ENCODE data around the gene SLCO2B1. TPM values are rescaled to one million over a fixed set of nuclear protein-coding genes. Genes with fewer than 3 reads are reported as not detected.
A peak's percentile ranks its signal among the peaks of the same experiment; 100 is the strongest.

Gene SLCO2B1
- total RNA-seq, 1 experiment from 2014 or later = not detected

DNA sequence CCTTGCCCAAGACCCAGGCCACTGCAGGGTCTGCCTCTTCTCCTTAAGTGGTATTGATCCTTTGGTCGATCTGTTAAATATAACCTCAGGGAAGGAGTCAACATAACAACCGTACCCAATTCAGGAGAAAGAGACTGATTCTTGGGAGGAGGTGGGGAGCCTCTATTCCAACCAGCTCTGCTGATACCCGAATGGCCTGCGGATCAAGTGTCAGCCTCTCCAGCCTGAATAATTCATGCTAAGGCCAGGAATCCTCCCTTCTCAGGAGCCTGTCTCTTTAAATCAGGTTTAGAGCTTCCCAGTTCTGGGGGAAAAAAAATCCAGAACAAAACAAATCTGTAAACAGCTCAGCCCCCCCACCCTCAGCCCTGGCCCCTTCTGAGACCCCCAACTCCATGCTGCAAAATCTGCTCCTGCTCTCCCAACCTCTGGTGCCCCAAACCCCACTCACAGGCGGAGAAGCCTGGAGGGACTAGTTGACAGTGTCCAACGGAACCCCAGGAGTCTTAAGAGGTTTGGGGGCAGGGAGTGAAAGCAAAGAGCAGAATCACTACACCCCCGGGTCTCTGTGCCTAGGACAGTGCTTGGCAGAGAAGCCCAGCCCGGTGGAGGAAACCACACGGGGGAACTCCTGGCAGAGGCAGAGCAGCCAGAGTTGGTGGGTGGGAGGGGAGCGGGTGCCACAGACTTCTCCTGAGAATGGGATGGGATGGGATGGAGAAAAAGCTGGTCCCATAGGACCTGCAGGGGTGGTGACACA, 88.8 kb downstream of the SLCO2B1 start:
- no peak overlapping the region for H4K8ac ChIP-seq (replicated peaks; ENCODE audit: insufficient read length, low read depth, low read length)
- H3K79me2 ChIP-seq (ENCODE audit: insufficient read depth, low read length) = 0 out of 2 replicates have a peak, but pooled peaks cover 2% of the 10 kb centered on the region
- Mint-ChIP-seq H3K27ac (no peak overlapping the region), H3K9me3 (no peaks in the 10 kb centered on the region), H3K4me1 (peaks cover 24 to 44% of the 10 kb centered on the region in 2 experiments), H3K27me3 (ENCODE audit: low read depth) (peaks cover 62% of the 10 kb centered on the region), H3K36me3 (ENCODE audit: insufficient read depth in 1 of 3, low read depth in 3 of 3) (no peaks in the 10 kb centered on the region; a peak in 1 of 7 replicates), H3K4me3 (peak overlapping the region; percentile 67 to 87)
- no peak overlapping the region for H2BK120ac ChIP-seq (ENCODE audit: low read depth, low read length, poor library complexity, severe bottlenecking)
- no peak overlapping the region for H3T11ph ChIP-seq (ENCODE audit: low read length)
- peaks cover 5% of the 10 kb centered on the region for H3K4me1 ChIP-seq (ENCODE audit: insufficient read depth, low read length)
- H3K27ac ChIP-seq (ENCODE audit: insufficient read length, low read depth, low read length) = no peak overlapping the region
- H3K9ac ChIP-seq (ENCODE audit: extremely low read depth, insufficient read length, low read length) = no peak overlapping the region
- no peak overlapping the region for H3K4ac ChIP-seq (ENCODE audit: low read depth, low read length)
- H4K91ac ChIP-seq (ENCODE audit: insufficient read length, low read depth, low read length) = no peak overlapping the region
- peaks cover 10% of the 10 kb centered on the region for H3K23me2 ChIP-seq (ENCODE audit: insufficient read length, low read depth, low read length, poor library complexity, severe bottlenecking)
- H3K4me2 ChIP-seq (ENCODE audit: insufficient read depth, insufficient read length, low read length) = peak overlapping the region; percentile 59
- WGBS (ENCODE audit: extremely low coverage, insufficient read length, low lambda C conversion rate) = no CpG with 5 or more reads among the region's 10 CpGs
- no peak overlapping the region for H2BK15ac ChIP-seq (ENCODE audit: low read depth, low read length)
- H2BK5ac ChIP-seq (ENCODE audit: insufficient read length, low read length) = no peak overlapping the region
- no peak overlapping the region for H4K5ac ChIP-seq (ENCODE audit: insufficient read length, low read depth, low read length)
- no peak overlapping the region for H2AK5ac ChIP-seq (ENCODE audit: insufficient read length, low read length)
- H2AFZ ChIP-seq (ENCODE audit: low read length) = no peak overlapping the region
- no peak overlapping the region for H3K14ac ChIP-seq (ENCODE audit: insufficient read depth, low read length)
- H3K18ac ChIP-seq (ENCODE audit: insufficient read length, low read depth, low read length) = no peak overlapping the region
- peaks cover 20% of the 10 kb centered on the region; the same call in 1 of the 2 replicates for H3K27me3 ChIP-seq (ENCODE audit: insufficient read depth, low read length)
- no peaks in the 10 kb centered on the region for H3K79me1 ChIP-seq (ENCODE audit: insufficient read depth, low read depth, low read length, poor library complexity, severe bottlenecking)
- DNase-seq = no peak
- no peak overlapping the region for H3K23ac ChIP-seq (ENCODE audit: insufficient read length, low read depth, low read length)
- H2BK12ac ChIP-seq (ENCODE audit: insufficient read length, low read depth, low read length) = no peak overlapping the region
- no peak overlapping the region for H2BK20ac ChIP-seq (ENCODE audit: low read depth, low read length, poor library complexity, severe bottlenecking)
- no peak for TF ChIP-seq CTCF (conservative IDR thresholded peaks at IDR 0.05)
- no peak overlapping the region for H3K56ac ChIP-seq (ENCODE audit: insufficient read length, low read depth, low read length)
- no peaks in the 10 kb centered on the region for H4K20me1 ChIP-seq (ENCODE audit: control insufficient read depth, insufficient read depth, insufficient read length)
- H3K9me3 ChIP-seq (ENCODE audit: control insufficient read depth, low read depth, low read length) = no peaks in the 10 kb centered on the region

Measured in H9 (cell line).